Fibroblast of peridontal ligament (primary cell): Measurements from ENCODE around the gene H6PD.

ENCODE experiments used
- DNase-seq: peaks from one replicate; pipeline ENCODE4 v3.0.0-alpha.2; 2010; ENCODE audit errors: extremely low read depth

Gene H6PD

GRCh38 chr1:9240914-9241820, 6.6 kb downstream of the H6PD start:
- no peak for DNase-seq

GRCh38 chr1:9241891-9242290, 7.3 kb downstream of the H6PD start:
- no peak for DNase-seq

- peak; percentile 24 for DNase-seq
These were observed 7.9 kb downstream of the H6PD start for GRCh38 chr1:9242338-9242969.

DNA sequence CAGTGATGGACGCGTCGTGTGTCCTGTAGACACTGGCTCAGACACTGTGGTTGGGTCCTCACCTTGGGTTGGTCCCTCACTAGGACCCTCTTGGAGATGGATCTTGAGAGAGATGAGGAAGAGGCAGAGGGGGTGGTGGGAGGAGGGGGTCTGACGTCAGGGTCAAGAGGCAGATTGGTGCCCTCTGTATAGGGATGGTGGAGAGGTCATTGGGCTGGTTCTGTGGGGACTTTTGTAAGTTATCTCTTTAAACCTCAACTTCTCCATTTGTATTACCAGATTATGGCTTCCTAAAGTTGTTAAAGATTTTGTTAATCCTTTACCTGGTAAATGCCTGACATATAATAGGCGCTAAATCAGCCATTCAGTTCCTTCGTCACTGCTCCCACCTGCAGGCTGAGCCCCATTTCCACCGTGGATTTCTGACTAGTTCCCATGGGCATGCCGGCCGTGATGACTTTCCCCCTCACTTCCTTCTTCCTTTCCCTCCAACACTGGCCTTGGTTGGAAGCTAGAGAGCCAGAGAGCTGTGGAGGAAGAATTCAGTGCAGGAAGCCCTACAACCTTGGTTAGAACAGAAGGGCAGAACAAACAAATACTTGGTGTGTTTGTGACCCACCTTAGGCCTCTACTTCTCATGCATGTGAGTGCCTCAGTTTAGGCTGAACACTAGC, 8.6 kb downstream of the H6PD start:
- DNase-seq, result no peak

GRCh38 chr1:9244501-9245229, 10.1 kb downstream of the H6PD start:
- DNase-seq, result no peak

DNA sequence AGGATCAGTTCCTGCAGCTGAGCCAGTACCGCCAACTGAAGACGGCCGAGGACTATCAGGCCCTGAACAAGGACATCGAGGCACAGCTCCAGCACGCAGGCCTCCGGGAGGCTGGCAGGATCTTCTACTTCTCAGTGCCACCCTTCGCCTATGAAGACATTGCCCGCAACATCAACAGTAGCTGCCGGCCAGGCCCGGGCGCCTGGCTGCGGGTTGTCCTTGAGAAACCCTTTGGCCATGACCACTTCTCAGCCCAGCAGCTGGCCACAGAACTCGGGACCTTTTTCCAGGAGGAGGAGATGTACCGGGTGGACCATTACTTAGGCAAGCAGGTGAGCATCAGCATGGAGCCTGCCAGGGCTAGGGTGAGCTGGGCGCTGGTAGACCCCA, 10.7 kb downstream of the H6PD start:
- no peak for DNase-seq

GRCh38 chr1:9245661-9246060, 11.1 kb downstream of the H6PD start:
- DNase-seq, result no peak

DNA sequence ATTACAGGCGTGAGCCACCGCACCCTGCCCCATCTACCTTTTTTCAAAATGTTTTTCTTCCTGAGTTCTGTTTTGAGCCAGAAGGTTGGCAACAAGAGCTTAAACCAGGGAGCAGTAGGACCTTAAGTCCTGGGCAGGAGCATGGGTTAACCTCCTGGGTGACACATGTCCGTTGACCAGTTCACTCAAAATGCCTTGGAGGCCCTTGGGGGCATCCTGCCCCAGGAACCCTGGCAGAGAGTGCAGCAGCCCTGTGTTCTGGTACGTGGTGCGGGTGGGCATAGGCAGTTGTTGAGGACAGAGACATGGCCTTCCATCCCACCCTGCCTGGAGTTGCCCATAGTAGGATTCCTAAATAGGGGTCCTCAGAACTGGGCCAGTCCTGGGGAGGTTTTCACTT, 11.6 kb downstream of the H6PD start:
- no peak for DNase-seq

DNA sequence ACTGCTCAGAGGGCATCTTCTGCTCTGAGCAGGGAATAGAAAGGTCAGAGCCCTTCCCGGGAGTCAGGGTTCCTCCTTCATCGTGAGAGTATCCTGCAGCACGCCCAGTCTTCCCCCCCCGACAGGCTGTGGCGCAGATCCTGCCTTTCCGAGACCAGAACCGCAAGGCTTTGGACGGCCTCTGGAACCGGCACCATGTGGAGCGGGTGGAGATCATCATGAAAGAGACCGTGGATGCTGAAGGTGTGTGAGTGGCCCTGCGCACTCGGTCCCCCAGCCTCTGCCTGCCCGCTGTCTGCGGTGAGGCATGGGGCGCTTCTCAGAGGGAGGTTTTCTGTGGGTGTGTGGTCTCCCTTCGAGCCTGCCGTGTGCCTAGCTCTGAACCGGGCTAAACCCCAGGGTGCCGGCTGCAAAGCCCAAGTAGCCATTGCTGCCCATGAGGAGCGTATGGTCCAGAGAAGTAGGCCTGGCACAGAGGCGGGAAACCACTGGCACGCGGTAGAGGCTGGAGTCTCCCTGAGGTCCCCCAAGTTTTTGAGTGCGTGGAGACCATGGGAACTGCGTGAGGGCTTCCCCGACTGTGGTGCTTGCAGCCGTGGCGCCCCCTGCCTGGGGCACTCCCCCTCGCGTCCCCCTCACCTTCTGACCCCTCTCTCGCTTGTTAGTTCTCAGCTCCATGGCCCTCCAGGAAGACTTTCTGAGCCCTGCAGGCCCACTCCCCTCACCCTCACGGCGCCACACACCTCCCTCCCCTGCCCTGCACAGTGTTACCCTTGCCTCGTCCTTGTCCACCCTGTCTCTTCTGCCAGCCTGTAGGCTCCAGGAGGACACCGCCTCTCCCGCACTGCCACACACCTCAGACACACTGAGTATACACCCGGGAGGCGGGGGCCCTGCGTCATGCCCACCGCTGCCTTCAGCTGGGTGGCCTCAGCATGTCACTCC, 12.5 kb downstream of the H6PD start:
- no peak for DNase-seq

DNA sequence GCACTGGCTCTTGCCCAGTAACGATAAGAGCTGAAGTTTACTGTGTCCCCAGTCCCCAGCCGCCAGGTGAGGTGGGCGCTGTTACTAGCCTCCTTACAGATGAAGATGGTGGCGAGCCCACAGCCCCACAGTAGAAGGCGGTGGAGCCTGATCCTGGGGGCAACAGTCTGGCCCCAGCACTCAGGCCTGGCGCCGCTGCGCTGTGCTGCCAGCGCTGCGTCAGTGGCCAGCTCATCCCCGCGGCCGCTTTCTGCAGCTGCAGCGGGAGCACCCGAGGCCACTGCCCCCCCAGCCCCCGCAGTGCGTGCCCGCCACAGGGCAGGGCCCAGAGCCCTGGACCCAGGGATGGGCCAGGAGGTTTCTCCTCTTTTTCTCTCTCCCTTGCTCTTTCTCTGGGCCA, 13.3 kb downstream of the H6PD start:
- DNase-seq, result no peak

DNA sequence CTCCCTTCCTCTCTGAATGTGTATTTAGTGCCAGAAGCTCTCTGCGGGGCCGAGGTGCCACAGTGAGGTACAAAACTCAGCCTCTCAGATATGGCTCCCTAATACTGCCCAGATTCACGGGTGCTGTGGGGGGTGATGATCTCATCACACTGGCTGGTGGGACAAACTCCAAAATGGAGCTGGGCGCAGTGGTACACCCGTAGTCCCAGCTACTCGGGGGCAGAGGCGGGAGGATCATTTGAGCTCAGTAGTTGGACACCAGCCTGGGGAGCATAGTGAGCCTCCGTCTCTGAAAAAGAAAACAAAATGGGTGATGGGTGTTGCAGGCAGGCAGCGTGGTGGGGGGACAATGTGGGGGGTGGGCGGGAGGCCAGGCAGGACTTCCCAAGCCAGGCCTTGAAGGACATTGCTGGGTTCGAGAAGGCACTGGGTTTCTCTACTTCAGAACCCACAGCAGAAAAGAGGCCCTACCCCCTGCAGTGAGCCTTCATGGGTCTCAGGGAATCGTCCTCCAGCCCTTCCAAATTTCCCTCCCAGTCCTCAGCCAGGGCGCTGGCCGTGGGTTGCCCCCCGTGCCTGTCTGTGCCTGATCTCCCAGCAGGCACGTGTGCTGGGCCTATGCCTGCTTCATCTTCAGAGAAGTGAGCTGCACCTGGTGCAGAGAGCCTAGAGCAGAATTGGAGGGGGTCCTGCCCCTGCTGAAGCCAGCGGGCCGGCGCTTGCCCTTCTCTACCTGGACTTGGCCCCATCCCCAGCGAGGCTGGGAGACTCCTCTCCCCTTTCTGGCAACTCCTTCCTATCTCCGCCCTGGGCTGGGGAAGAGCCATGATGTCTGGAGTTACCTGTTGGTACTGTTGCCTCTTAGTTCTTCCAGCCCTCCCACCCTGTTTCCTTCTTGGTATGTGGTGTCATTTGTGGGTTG, 14.0 kb downstream of the H6PD start:
- DNase-seq, result no peak

DNA sequence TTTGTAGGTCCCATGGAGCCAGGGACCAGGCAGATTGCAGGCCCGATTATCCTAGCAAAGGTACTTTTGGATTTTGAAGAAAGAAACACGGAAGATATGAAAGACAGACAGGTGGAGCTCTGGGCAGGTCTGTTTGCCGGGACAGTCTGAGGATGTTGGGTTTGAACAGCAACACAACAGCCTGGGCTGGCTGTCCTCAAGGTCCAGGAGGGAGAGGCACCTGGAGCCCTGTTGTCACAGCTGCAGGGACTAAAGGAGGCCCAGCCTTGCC, 14.6 kb downstream of the H6PD start:
- DNase-seq, result no peak

- peak; percentile 25 for DNase-seq
These were observed 15.2 kb downstream of the H6PD start for GRCh38 chr1:9249534-9250410.

GRCh38 chr1:9250411-9251381, 16.1 kb downstream of the H6PD start:
- no peak for DNase-seq

GRCh38 chr1:9251501-9251900, 16.9 kb downstream of the H6PD start:
- DNase-seq, result no peak

DNA sequence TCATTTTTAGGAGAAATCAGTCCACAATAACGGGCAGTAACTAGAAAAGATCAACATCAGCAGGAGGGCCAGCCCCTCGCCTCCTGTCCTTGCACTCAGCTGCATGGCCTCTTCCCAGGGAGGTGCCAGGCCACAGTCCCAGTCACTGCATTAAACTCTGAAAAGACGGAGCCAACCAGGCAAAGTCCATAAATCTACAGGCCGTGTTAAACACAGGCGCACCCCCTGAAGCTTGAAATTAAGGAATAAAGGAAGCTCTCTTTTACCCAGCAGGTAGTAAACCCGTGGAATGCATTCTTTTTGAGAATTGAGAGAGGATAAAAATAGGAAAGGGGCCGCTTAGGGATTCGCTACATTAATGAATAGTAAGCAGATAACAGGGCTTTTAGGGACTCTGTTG, 18.4 kb downstream of the H6PD start:
- no peak for DNase-seq

- DNase-seq, result no peak
These were observed 19.0 kb downstream of the H6PD start for GRCh38 chr1:9253453-9254105.
